IMR-90 (cell line): Measurements from ENCODE around the gene MRPL20. TPM values are rescaled to one million over a fixed set of nuclear protein-coding genes. Genes with fewer than 3 reads are reported as not detected.

Experiments used
- ATAC-seq: fragments of 200-7000 bp; cut with Tn5 transposase; 2 replicates; pipeline ENCODE4 v1.9.1; 2020; ENCODE audit warnings: low read depth, mild to moderate bottlenecking, moderate library complexity
- BruUV-seq: library from RNA; stranded (reverse); fragments of 400-500 nt; replicated peaks from 2 replicates; lab custom pipeline; 2021; lab: Mats Ljungman, UMichigan
- CTCF ChIA-PET: fragments of 300-600 bp; formaldehyde crosslinking; extraction: SDS; loops from one replicate; lab custom pipeline; 2021; ENCODE audit warnings: antibody characterized with exemption; lab: Yijun Ruan, JAX
- POLR2A ChIA-PET: fragments of 300-600 bp; sonication (Branson Sonifier 250); formaldehyde crosslinking; loops from one replicate; lab custom pipeline; 2022; ENCODE audit warnings: antibody characterized with exemption; ENCODE audit not compliant: unreplicated experiment; lab: Charles Lee
- DNase-seq: peaks from one replicate; pipeline ENCODE4 v3.0.0; 2013
- H2AFZ ChIP-seq: replicated peaks from 2 replicates; pipeline ENCODE3; 2013; ENCODE audit warnings: low read length, mild to moderate bottlenecking; ENCODE audit not compliant: poor library complexity
- H2AK5ac ChIP-seq: 2 replicates; pipeline ENCODE4 v1.6.1; 2013; ENCODE audit warnings: low read depth, low read length, inconsistent platforms
- H2AK9ac ChIP-seq: replicated peaks from 2 replicates; pipeline ENCODE3; 2013; ENCODE audit warnings: mild to moderate bottlenecking, low read depth, low read length, moderate library complexity; ENCODE audit not compliant: poor library complexity
- H2BK120ac ChIP-seq: 2 replicates; pipeline ENCODE4 v1.6.1; 2013; ENCODE audit warnings: low read depth, low read length, inconsistent platforms
- H2BK15ac ChIP-seq: 3 replicates; pipeline ENCODE4 v1.6.1; 2013; ENCODE audit warnings: low read depth, low read length, inconsistent platforms
- H2BK20ac ChIP-seq: 2 replicates; pipeline ENCODE4 v1.6.1; 2013; ENCODE audit warnings: low read depth, mild to moderate bottlenecking, inconsistent platforms, low read length, moderate library complexity
- H2BK5ac ChIP-seq: 2 replicates; pipeline ENCODE4 v1.6.1; 2013; ENCODE audit warnings: mild to moderate bottlenecking, low read depth, low read length, inconsistent platforms; ENCODE audit not compliant: poor library complexity, severe bottlenecking
- H3K14ac ChIP-seq: replicated peaks from 2 replicates; pipeline ENCODE4 v1.6.1; 2013; ENCODE audit warnings: low read depth, low read length, inconsistent platforms
- H3K18ac ChIP-seq: 2 replicates; pipeline ENCODE4 v1.6.1; 2013; ENCODE audit warnings: low read depth, low read length, control low read depth
- H3K23ac ChIP-seq: 2 replicates; pipeline ENCODE4 v1.6.1; 2013; ENCODE audit warnings: low read depth, low read length, inconsistent platforms
- H3K27ac ChIP-seq: 2 replicates; pipeline ENCODE4 v1.5.1; 2013; ENCODE audit warnings: mild to moderate bottlenecking, control low read depth, low read length; ENCODE audit not compliant: insufficient read depth
- H3K27me3 ChIP-seq: 2 replicates; pipeline ENCODE4 v1.6.1; 2013; ENCODE audit warnings: low read length; ENCODE audit not compliant: control insufficient read depth, insufficient read depth
- H3K36me3 ChIP-seq: 2 replicates; pipeline ENCODE4 v1.6.1; 2013; ENCODE audit warnings: low read length, mixed read lengths; ENCODE audit not compliant: control insufficient read depth, insufficient read depth
- H3K4ac ChIP-seq: 2 replicates; pipeline ENCODE4 v1.6.1; 2013; ENCODE audit warnings: low read depth, low read length, inconsistent platforms
- H3K4me1 ChIP-seq: 2 replicates; pipeline ENCODE4 v1.6.1; 2013; ENCODE audit warnings: low read length, mixed read lengths; ENCODE audit not compliant: control insufficient read depth, insufficient read depth
- H3K4me2 ChIP-seq: 2 replicates; pipeline ENCODE4 v1.6.1; 2013; ENCODE audit warnings: low read depth, mild to moderate bottlenecking, control low read depth, low read length, moderate library complexity
- H3K4me3 ChIP-seq: 2 replicates; pipeline ENCODE4 v1.5.1; 2013; ENCODE audit warnings: low read depth, mild to moderate bottlenecking, control low read depth, low read length, moderate library complexity; ENCODE audit not compliant: insufficient read depth
- H3K56ac ChIP-seq: 2 replicates; pipeline ENCODE4 v1.6.1; 2013; ENCODE audit warnings: low read length, inconsistent platforms; ENCODE audit not compliant: insufficient read depth; ENCODE audit errors: extremely low read depth
- H3K79me1 ChIP-seq, 2 experiments: 2 replicates each; pipeline ENCODE4 v1.6.1; 2013; ENCODE audit warnings: low read length in 2 of 2, inconsistent platforms in 1 of 2, low read depth in 1 of 2
- H3K9ac ChIP-seq: 2 replicates; pipeline ENCODE4 v1.6.1; 2013; ENCODE audit warnings: low read depth, low read length, control low read depth
- H3K9me1 ChIP-seq: 2 replicates; pipeline ENCODE4 v1.6.1; 2013; ENCODE audit warnings: low read length, inconsistent platforms; ENCODE audit not compliant: insufficient read depth
- H3K9me3 ChIP-seq: 2 replicates; pipeline ENCODE4 v1.6.1; 2013; ENCODE audit warnings: low read length; ENCODE audit not compliant: control insufficient read depth, insufficient read depth
- H4K20me1 ChIP-seq: 2 replicates; pipeline ENCODE4 v1.6.1; 2013; ENCODE audit warnings: low read length, inconsistent platforms; ENCODE audit not compliant: insufficient read depth
- H4K5ac ChIP-seq: 2 replicates; pipeline ENCODE4 v1.6.1; 2013; ENCODE audit warnings: mild to moderate bottlenecking, low read depth, low read length, control low read depth
- H4K8ac ChIP-seq, 2 experiments: 2 replicates each; pipeline ENCODE4 v1.6.1; 2013; ENCODE audit warnings: low read depth in 2 of 2, low read length in 2 of 2, control low read depth in 1 of 2, inconsistent platforms in 1 of 2
- H4K91ac ChIP-seq: 2 replicates; pipeline ENCODE4 v1.6.1; 2013; ENCODE audit warnings: low read depth, low read length, inconsistent platforms; ENCODE audit not compliant: insufficient read depth
- BHLHE40 ChIP-seq: fragments of 150-350 bp; IDR thresholded peaks from 2 replicates; pipeline ENCODE4 v1.6.1; 2016; ENCODE audit warnings: mild to moderate bottlenecking, low read depth, low read length
- CEBPB ChIP-seq: IDR thresholded peaks from 2 replicates; pipeline ENCODE4 v1.6.1; 2012; ENCODE audit warnings: low read depth, low read length, improper control_type of control experiment
- CHD1 ChIP-seq: IDR thresholded peaks from 2 replicates; pipeline ENCODE4 v1.6.1; 2012; ENCODE audit warnings: low read depth, low read length, improper control_type of control experiment
- CTCF ChIP-seq: conservative IDR thresholded peaks from 2 replicates; pipeline ENCODE4 v1.5.1; 2012; ENCODE audit warnings: mild to moderate bottlenecking, low read depth, low read length, improper control_type of control experiment
- ELK1 ChIP-seq: fragments of 150-350 bp; IDR thresholded peaks from 2 replicates; pipeline ENCODE4 v1.6.1; 2016; ENCODE audit warnings: low read depth, mild to moderate bottlenecking, low read length, moderate library complexity, borderline replicate concordance
- FOS ChIP-seq: fragments of 150-350 bp; IDR thresholded peaks from 2 replicates; pipeline ENCODE4 v1.6.1; 2016; ENCODE audit warnings: low read depth, low read length
- MAFK ChIP-seq: IDR thresholded peaks from 2 replicates; pipeline ENCODE4 v1.6.1; 2012; ENCODE audit warnings: low read depth, low read length, improper control_type of control experiment
- MXI1 ChIP-seq: IDR thresholded peaks from 2 replicates; pipeline ENCODE4 v1.6.1; 2012; ENCODE audit warnings: low read depth, mild to moderate bottlenecking, low read length, moderate library complexity, borderline replicate concordance
- NFE2L2 ChIP-seq: fragments of 150-350 bp; IDR thresholded peaks from 2 replicates; pipeline ENCODE4 v1.6.1; 2016; ENCODE audit warnings: low read depth, mild to moderate bottlenecking, low read length
- POLR2A ChIP-seq: IDR thresholded peaks from 2 replicates; pipeline ENCODE4 v1.6.1; 2012; ENCODE audit warnings: mild to moderate bottlenecking, low read depth, low read length
- RAD21 ChIP-seq: IDR thresholded peaks from 2 replicates; pipeline ENCODE4 v1.6.1; 2012; ENCODE audit warnings: low read length, improper control_type of control experiment
- RCOR1 ChIP-seq: IDR thresholded peaks from 2 replicates; pipeline ENCODE4 v1.6.1; 2012; ENCODE audit warnings: mild to moderate bottlenecking, low read length, improper control_type of control experiment; ENCODE audit not compliant: insufficient replicate concordance
- RFX5 ChIP-seq: IDR thresholded peaks from 2 replicates; pipeline ENCODE4 v1.8.0; 2012; ENCODE audit warnings: low read depth, mild to moderate bottlenecking, low read length, moderate library complexity
- USF2 ChIP-seq: fragments of 150-350 bp; IDR thresholded peaks from 2 replicates; pipeline ENCODE4 v1.6.1; 2017; ENCODE audit warnings: mild to moderate bottlenecking, antibody characterized with exemption, low read length, low read depth
- WGBS, 2 experiments: methylation state at CpG; one replicate each; pipeline versions ENCODE4 v1.1.5 to v1.1.7; 2013; ENCODE audit warnings: missing lambda C conversion rate in 2 of 2; ENCODE audit not compliant: insufficient read length in 1 of 2; ENCODE audit errors: extremely low coverage in 2 of 2; 5-methylcytosine and 5-hydroxymethylcytosine counted together
- dilution Hi-C: fragments of 300-500 bp; cut with HindIII; formaldehyde crosslinking; loops from one replicate; pipeline ENCODE4 v1.14.3; 2018; ENCODE audit warnings: low sequenced_read_pairs; ENCODE audit not compliant: unreplicated experiment
- in situ Hi-C: fragments of 300-500 bp; cut with MboI; formaldehyde crosslinking; loops from 3 replicates; pipeline ENCODE4 v1.14.3; 2019; ENCODE audit warnings: low sequenced_read_pairs, inconsistent platforms, mixed read lengths
- intact Hi-C: fragments of 100-400 bp; cut with micrococcal nuclease; formaldehyde crosslinking; loops from 2 replicates; pipeline ENCODE4 v1.10.0; 2022
- polyA plus RNA-seq, 3 experiments: library from polyadenylated mRNA; depleted of rRNA; stranded (reverse); fragments of >200 nt; gene quantifications; 2 replicates each; pipeline ENCODE4 v1.2.3, GENCODE V29; 2012; ENCODE audit warnings: low replicate concordance in 1 of 3
- total RNA-seq: library from RNA; depleted of rRNA; stranded (reverse); fragments of >200 nt; gene quantifications from 2 replicates; pipeline ENCODE4 v1.2.3, GENCODE V29; 2012

The MRPL20 gene
- total and polyA plus RNA-seq, 2 of the 4 experiments (the other 2 are of a cell fraction) = 141 to 157 TPM

GRCh38 chr1:1385931-1386330, 21.2 kb downstream of the MRPL20 start:
- Histone ChIP-seq H2BK20ac (no peak overlapping the region), H2BK120ac (no peak overlapping the region), H3K79me1 (peaks cover 16 to 40% of the 10 kb centered on the region in 2 experiments), H2BK15ac (no peak overlapping the region), H4K91ac (no peak overlapping the region), H2AK5ac (no peak overlapping the region), H3K4me3 (no peak overlapping the region), H3K56ac (no peak overlapping the region), H2AFZ (no peak overlapping the region), H3K9me3 (no peaks in the 10 kb centered on the region), H3K27ac (no peak overlapping the region), H3K27me3 (no peaks in the 10 kb centered on the region), H3K18ac (no peak overlapping the region), H3K4me1 (no peaks in the 10 kb centered on the region), H2AK9ac (no peak overlapping the region), H3K14ac (no peak overlapping the region), H4K8ac (no peak overlapping the region), H3K4me2 (no peak overlapping the region), H4K5ac (no peak overlapping the region), H2BK5ac (no peak overlapping the region), H3K4ac (no peak overlapping the region), H3K9ac (no peak overlapping the region), H3K36me3 (peaks cover 55% of the 10 kb centered on the region), H4K20me1 (peaks cover 13% of the 10 kb centered on the region), H3K9me1 (no peaks in the 10 kb centered on the region; the same call in 1 of the 2 replicates), H3K23ac (no peak overlapping the region)
- intact Hi-C loops = no loop called here
- in situ Hi-C loops = no loop called here
- dilution Hi-C loops = no loop called here
- no TSS peak for BruUV-seq
- 93% methylated on average over 2 of the region's 8 CpGs; no CpG with 5 or more reads in 1 of the 2 experiments for WGBS, 2 experiments
- POLR2A ChIA-PET = no interaction called here
- CTCF ChIA-PET = no interaction called here
- no peak for ATAC-seq
- TF ChIP-seq RCOR1 (no peak), MXI1 (no peak), ELK1 (no peak), POLR2A (no peak), USF2 (no peak), NFE2L2 (no peak), CTCF (no peak), RAD21 (no peak), RFX5 (no peak), CEBPB (no peak), MAFK (no peak), BHLHE40 (no peak), FOS (no peak), CHD1 (no peak)
- no peak for DNase-seq
